ENCODE measurements around the gene CFTR.

CFTR gene

DNA sequence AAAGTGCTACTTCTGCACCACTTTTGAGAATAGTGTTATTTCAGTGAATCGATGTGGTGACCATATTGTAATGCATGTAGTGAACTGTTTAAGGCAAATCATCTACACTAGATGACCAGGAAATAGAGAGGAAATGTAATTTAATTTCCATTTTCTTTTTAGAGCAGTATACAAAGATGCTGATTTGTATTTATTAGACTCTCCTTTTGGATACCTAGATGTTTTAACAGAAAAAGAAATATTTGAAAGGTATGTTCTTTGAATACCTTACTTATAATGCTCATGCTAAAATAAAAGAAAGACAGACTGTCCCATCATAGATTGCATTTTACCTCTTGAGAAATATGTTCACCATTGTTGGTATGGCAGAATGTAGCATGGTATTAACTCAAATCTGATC lies 110.4 kb downstream of the CFTR start:
- no peaks in the 10 kb centered on the region for H3K27me3 ChIP-seq (ENCODE audit: insufficient read depth, low read length, poor library complexity, severe bottlenecking)
- TF ChIP-seq EZH2phosphoT487 (IDR thresholded peaks at IDR 0.05; ENCODE audit: borderline replicate concordance), result no peak
- TF ChIP-seq, protein P1, sequence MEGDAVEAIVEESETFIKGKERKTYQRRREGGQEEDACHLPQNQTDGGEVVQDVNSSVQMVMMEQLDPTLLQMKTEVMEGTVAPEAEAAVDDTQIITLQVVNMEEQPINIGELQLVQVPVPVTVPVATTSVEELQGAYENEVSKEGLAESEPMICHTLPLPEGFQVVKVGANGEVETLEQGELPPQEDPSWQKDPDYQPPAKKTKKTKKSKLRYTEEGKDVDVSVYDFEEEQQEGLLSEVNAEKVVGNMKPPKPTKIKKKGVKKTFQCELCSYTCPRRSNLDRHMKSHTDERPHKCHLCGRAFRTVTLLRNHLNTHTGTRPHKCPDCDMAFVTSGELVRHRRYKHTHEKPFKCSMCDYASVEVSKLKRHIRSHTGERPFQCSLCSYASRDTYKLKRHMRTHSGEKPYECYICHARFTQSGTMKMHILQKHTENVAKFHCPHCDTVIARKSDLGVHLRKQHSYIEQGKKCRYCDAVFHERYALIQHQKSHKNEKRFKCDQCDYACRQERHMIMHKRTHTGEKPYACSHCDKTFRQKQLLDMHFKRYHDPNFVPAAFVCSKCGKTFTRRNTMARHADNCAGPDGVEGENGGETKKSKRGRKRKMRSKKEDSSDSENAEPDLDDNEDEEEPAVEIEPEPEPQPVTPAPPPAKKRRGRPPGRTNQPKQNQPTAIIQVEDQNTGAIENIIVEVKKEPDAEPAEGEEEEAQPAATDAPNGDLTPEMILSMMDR (conservative IDR thresholded peaks at IDR 0.05; ENCODE audit: low read length), result no peak
- no peaks in the 10 kb centered on the region for H3K36me3 ChIP-seq (ENCODE audit: insufficient read depth, low read length)
- no peaks in the 10 kb centered on the region for H4K20me1 ChIP-seq (ENCODE audit: insufficient read depth, low read length, poor library complexity, severe bottlenecking)
- peak overlapping the region; percentile 74 for H3K4me2 ChIP-seq (ENCODE audit: low read depth, low read length, poor library complexity, severe bottlenecking)
- no peaks in the 10 kb centered on the region for H3K9me2 ChIP-seq (replicated peaks; ENCODE audit: low read depth, low read length)
- no peaks in the 10 kb centered on the region for H3K79me2 ChIP-seq (ENCODE audit: insufficient read depth, low read length)
- H3K9me3 ChIP-seq (ENCODE audit: insufficient read depth, low read depth, low read length), result no peaks in the 10 kb centered on the region
- H3K4me1 ChIP-seq (ENCODE audit: insufficient read depth, low read length, poor library complexity, severe bottlenecking), result peaks cover 40% of the 10 kb centered on the region
- no peak overlapping the region for H3K9ac ChIP-seq (ENCODE audit: low read depth, low read length, poor library complexity, severe bottlenecking)
- no peak overlapping the region; the same call in 1 of the 2 replicates for H2AFZ ChIP-seq (ENCODE audit: low read length)
- H3F3A ChIP-seq (ENCODE audit: low read depth), result no peaks in the 10 kb centered on the region; the same call in 1 of the 2 replicates
- no peak overlapping the region for H3K4me3 ChIP-seq (ENCODE audit: low read length, poor library complexity, severe bottlenecking)

DNA sequence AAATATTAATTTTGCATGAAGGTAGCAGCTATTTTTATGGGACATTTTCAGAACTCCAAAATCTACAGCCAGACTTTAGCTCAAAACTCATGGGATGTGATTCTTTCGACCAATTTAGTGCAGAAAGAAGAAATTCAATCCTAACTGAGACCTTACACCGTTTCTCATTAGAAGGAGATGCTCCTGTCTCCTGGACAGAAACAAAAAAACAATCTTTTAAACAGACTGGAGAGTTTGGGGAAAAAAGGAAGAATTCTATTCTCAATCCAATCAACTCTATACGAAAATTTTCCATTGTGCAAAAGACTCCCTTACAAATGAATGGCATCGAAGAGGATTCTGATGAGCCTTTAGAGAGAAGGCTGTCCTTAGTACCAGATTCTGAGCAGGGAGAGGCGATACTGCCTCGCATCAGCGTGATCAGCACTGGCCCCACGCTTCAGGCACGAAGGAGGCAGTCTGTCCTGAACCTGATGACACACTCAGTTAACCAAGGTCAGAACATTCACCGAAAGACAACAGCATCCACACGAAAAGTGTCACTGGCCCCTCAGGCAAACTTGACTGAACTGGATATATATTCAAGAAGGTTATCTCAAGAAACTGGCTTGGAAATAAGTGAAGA lies 112.3 kb downstream of the CFTR start:
- Histone ChIP-seq H2AFZ (ENCODE audit: low read length) (peak overlapping the region; percentile 41), H3K9me3 (ENCODE audit: insufficient read depth, low read depth, low read length) (no peaks in the 10 kb centered on the region), H3K79me2 (ENCODE audit: insufficient read depth, low read length) (no peaks in the 10 kb centered on the region), H3K36me3 (ENCODE audit: insufficient read depth, low read length) (no peaks in the 10 kb centered on the region), H3K27me3 (ENCODE audit: insufficient read depth, low read length, poor library complexity, severe bottlenecking) (no peaks in the 10 kb centered on the region), H3K9ac (ENCODE audit: low read depth, low read length, poor library complexity, severe bottlenecking) (no peak overlapping the region), H3K4me2 (ENCODE audit: low read depth, low read length, poor library complexity, severe bottlenecking) (no peak overlapping the region), H4K20me1 (ENCODE audit: insufficient read depth, low read length, poor library complexity, severe bottlenecking) (no peaks in the 10 kb centered on the region), H3K4me1 (ENCODE audit: insufficient read depth, low read length, poor library complexity, severe bottlenecking) (peaks cover 29% of the 10 kb centered on the region), H3K4me3 (ENCODE audit: low read length, poor library complexity, severe bottlenecking) (no peak overlapping the region), H3F3A (ENCODE audit: low read depth) (no peaks in the 10 kb centered on the region; the same call in 1 of the 2 replicates), H3K9me2 (replicated peaks; ENCODE audit: low read depth, low read length) (no peaks in the 10 kb centered on the region)
- TF ChIP-seq, protein P1 (conservative IDR thresholded peaks at IDR 0.05; ENCODE audit: low read length), result no peak
- no peak for TF ChIP-seq EZH2phosphoT487 (IDR thresholded peaks at IDR 0.05; ENCODE audit: borderline replicate concordance)

DNA sequence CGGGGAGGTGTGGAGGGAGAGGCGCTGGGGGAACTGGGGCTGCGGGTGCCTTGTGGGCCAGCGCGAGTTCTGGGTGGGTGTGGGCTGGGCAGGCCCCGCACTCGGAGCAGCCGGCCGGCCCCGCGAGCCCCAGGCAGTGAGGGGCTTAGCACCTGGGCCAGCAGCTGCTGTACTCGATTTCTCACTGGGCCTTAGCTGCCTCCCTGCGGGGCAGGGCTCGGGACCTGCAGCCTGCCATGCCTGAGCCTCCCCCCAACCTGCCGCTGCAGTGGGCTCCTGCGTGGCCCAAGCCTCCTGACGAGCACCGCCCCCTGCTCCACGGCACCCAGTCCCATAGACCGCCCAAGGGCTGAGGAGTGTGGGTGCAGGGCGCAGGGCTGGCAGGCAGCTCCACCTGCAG lies 116.3 kb downstream of the CFTR start:
- no peaks in the 10 kb centered on the region for H4K20me1 ChIP-seq (ENCODE audit: insufficient read depth, low read length, poor library complexity, severe bottlenecking)
- no peak overlapping the region for H3K4me2 ChIP-seq (ENCODE audit: low read depth, low read length, poor library complexity, severe bottlenecking)
- H3K36me3 ChIP-seq (ENCODE audit: insufficient read depth, low read length), result no peaks in the 10 kb centered on the region
- H2AFZ ChIP-seq (ENCODE audit: low read length), result no peak overlapping the region
- peaks cover 3% of the 10 kb centered on the region for H3K4me1 ChIP-seq (ENCODE audit: insufficient read depth, low read length, poor library complexity, severe bottlenecking)
- TF ChIP-seq, protein P1 (conservative IDR thresholded peaks at IDR 0.05; ENCODE audit: low read length), result no peak
- TF ChIP-seq EZH2phosphoT487 (IDR thresholded peaks at IDR 0.05; ENCODE audit: borderline replicate concordance), result no peak
- no peaks in the 10 kb centered on the region for H3F3A ChIP-seq (ENCODE audit: low read depth)
- H3K4me3 ChIP-seq (ENCODE audit: low read length, poor library complexity, severe bottlenecking), result no peak overlapping the region
- H3K9me3 ChIP-seq (ENCODE audit: insufficient read depth, low read depth, low read length), result no peaks in the 10 kb centered on the region
- H3K9ac ChIP-seq (ENCODE audit: low read depth, low read length, poor library complexity, severe bottlenecking), result no peak overlapping the region
- no peaks in the 10 kb centered on the region for H3K9me2 ChIP-seq (replicated peaks; ENCODE audit: low read depth, low read length)
- H3K27me3 ChIP-seq (ENCODE audit: insufficient read depth, low read length, poor library complexity, severe bottlenecking), result no peaks in the 10 kb centered on the region
- H3K79me2 ChIP-seq (ENCODE audit: insufficient read depth, low read length), result no peaks in the 10 kb centered on the region
